Measurements from ENCODE around the gene ULK1.

The ULK1 gene

GRCh38 chr12:131919366-131920156 is 25.1 kb downstream of the ULK1 start:
- DNase-seq (ENCODE audit: low read depth in 2 of 2), result no peak

DNA sequence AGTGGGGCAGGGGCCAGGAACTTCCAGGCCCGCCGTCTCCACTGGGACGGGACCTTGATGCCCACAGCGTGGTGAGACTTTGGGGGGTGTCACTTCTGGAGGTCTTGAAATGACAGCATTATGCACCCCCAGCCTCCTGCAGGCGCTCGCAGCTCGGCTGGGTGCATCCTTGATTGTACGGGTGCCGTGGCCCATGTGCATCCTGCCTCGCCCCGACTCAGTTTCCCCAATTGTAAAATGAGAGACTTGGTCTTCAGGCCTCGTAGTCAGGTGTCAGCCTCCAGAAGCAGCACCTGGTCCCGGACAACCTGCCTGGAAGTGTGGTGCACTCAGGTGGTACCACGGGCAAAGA is 25.7 kb downstream of the ULK1 start:
- no peak for DNase-seq (ENCODE audit: low read depth in 2 of 2)

- no peak for DNase-seq (ENCODE audit: low read depth in 2 of 2)
Observed at GRCh38 chr12:131920902-131921840, 26.7 kb downstream of the ULK1 start.

- no peak for DNase-seq (ENCODE audit: low read depth in 2 of 2)
Observed at GRCh38 chr12:131921866-131922769, 27.7 kb downstream of the ULK1 start.

DNA sequence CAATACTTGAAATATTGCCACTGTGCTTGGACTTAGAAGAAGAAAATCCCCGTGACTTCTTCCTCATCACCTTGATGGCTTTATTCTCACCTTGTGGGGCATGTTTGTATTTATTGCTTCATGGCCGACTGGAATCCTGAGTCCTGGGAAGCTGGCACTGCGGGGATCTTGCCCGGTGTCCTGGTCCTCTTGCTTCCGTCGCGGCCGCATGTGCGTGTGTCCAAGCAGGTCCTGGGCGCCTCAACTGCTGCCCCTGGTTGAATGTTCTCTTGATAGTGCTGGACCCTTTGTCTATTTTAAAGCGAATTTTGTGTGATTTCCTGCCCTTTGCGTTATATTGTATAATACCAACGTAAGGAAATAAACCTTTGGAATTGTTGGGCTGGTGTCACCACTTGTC is 28.4 kb downstream of the ULK1 start:
- DNase-seq (ENCODE audit: low read depth in 2 of 2), result no peak

DNA sequence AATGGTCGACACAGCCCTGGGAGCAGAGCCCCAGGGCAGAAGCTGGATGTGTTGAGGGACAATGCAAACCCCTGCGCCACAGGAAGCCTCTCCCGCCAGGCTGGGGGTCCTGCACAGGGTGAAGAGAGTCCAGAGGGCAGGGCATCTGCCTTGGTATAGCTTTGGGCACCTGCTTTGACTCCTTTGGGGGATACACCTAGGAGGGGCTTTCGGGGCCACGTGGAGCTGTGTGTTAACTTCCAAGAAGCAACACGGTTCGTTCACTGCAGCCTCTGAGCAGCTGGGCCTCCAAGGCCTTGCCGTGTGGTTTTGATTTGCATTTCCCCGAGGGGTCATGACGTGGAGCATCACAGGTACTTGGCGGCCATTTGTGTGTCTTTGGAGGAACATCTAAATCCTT is 28.8 kb downstream of the ULK1 start:
- no peak for DNase-seq (ENCODE audit: low read depth in 2 of 2)

GRCh38 chr12:131927110-131928079 is 33.0 kb downstream of the ULK1 start:
- no peak for DNase-seq (ENCODE audit: low read depth in 2 of 2)

GRCh38 chr12:131928080-131928710 is 33.8 kb downstream of the ULK1 start:
- no peak for DNase-seq (ENCODE audit: low read depth in 2 of 2)

GRCh38 chr12:131928711-131929580 is 34.5 kb downstream of the ULK1 start, which contains the start of gene PUS1:
Gene PUS1, plus strand, starts transcription at chr12:131929276. Its CDS starts 447 bp downstream, at chr12:131929723.
- peak; percentile 82 to 85 for DNase-seq (ENCODE audit: low read depth in 2 of 2)

- DNase-seq (ENCODE audit: low read depth in 2 of 2), result no peak
Observed at GRCh38 chr12:131929581-131930456, 35.4 kb downstream of the ULK1 start.

DNA sequence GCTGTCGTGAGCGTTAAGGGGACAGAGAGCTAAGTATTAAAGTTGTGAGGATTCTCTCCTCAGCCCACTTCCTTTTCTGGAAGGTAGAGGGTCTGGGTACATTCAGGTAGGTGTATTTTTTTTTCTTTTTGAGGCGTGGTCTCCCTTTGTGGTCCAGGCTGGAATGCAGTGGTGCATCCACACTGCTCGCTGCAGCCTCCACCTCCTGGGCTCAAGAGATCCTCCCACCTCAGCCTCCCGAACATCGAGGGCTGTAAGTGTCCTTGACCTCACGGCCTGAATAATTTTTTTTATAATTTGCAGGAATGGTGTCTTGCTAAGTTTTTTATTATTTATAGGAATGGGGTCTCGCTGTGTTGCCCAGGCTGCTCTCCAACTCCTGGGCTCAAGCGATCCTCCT is 36.1 kb downstream of the ULK1 start:
- DNase-seq (ENCODE audit: low read depth in 2 of 2), result no peak

GRCh38 chr12:131933387-131933786 is 39.0 kb downstream of the ULK1 start:
- DNase-seq (ENCODE audit: low read depth in 2 of 2), result no peak

DNA sequence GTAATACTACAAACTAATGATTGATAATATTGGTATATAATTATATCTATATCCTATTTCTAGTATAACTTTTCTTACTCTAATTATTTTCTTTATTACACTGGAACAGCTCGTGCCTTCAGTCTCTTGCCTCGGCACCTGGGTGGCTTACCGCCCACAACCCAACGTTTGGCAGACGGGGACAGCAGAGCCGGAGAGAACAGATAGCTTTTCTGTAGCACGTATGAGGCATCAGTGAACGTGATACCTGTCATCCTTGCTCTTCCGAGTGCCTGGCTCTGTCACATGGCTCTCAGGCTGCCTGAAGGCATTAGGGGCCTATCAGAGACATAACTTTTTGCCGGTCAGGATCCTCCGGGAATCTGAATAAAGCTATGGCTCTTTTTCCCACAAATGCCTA is 40.1 kb downstream of the ULK1 start:
- no peak for DNase-seq (ENCODE audit: low read depth in 2 of 2)

DNA sequence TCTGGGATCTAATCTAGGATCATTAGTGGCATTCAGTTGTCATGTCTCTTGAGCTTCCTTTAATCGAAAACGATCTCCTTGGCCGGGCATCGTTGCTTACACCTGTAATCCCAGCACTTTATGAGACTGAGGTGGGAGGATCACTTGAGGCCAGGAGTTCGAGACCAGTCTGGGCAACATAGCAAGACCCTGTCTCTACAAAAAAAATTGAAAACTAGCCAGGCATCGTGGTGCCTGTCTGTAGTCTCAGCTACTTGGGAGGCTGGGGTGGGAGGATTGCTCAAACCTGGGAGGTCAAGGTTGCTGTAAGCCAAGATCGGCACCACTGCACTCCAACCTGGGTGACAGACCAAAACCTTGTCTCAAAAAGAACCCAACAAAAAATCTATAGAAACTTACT is 43.7 kb downstream of the ULK1 start:
- DNase-seq (ENCODE audit: low read depth in 2 of 2), result no peak

- no peak for DNase-seq (ENCODE audit: low read depth in 2 of 2)
Observed at GRCh38 chr12:131939007-131939406, 44.6 kb downstream of the ULK1 start.

- DNase-seq (ENCODE audit: low read depth in 2 of 2), result no peak
Observed at GRCh38 chr12:131940141-131940547, 45.7 kb downstream of the ULK1 start.

DNA sequence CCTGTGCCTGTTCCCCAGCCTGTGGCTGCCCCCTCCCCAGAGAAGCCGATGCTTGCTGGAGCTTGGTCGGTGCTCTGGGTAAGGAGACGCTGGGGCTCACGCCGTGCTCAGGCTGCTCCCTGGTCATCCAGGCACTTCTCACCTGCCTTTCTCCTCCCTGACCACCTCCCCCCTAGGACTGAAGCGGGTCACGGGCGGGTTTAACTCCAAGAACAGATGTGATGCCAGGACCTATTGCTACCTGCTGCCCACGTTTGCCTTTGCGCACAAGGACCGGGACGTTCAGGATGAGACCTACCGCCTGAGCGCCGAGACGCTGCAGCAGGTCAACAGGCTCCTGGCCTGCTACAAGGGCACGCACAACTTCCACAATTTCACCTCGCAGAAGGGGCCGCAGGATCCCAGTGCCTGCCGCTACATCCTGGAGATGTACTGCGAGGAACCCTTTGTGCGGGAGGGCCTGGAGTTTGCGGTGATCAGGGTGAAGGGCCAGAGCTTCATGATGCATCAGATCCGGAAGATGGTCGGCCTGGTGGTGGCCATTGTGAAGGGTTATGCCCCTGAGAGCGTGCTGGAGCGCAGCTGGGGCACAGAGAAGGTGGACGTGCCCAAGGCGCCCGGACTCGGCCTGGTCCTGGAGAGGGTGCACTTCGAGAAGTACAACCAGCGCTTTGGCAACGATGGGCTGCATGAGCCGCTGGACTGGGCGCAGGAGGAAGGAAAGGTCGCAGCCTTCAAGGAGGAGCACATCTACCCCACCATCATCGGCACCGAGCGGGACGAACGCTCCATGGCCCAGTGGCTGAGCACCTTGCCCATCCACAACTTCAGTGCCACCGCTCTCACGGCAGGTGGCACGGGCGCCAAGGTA is 46.9 kb downstream of the ULK1 start:
- DNase-seq (ENCODE audit: low read depth in 2 of 2), result no peak
